ENCODE data around the gene PRR16.

Gene PRR16

DNA sequence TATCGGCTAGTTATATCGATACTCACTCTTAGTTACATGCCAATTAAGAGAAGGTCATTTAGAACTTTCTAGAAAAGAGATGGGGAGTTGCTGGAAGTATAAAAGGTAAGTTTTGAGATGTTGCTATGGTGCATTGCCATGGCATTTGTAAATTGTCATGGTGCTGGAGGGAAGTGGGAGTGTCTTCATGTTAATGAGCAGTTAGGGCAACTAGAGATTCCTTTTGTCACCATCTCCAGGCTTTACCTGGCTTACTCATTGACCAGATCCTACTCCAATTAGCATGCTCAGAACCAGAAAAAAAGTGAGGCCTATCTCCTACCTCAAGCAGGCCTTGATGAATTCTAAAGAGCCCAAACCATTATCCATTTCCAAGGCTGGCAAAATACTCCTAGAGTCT, 82.8 kb downstream of the PRR16 start:
- H3K4me3 ChIP-seq (ENCODE audit: low read depth, low read length) = no peak overlapping the region
- no peak for DNase-seq (ENCODE audit: low read depth)

GRCh38 chr5:120550358-120550757, 86.3 kb downstream of the PRR16 start:
- H3K4me3 ChIP-seq (ENCODE audit: low read depth, low read length) = no peak overlapping the region
- no peak for DNase-seq (ENCODE audit: low read depth)

DNA sequence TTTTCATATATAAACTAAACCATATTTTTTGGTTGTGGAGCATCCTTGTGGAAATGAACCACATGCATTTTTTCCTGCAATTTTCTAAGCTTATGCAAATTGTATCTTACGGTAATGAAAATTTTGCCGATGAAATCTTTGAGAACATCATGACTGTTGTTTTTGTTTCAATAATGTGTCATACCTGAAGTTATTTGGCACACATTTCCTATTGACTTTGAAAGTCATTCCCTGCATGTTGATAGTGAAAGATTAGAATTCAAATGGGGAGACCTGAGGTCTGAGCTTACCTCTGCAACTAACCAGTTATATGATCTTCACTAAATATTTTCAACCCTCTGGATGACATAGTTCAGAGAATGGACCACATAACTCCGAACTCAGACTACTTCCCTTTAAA, 88.5 kb downstream of the PRR16 start:
- H3K4me3 ChIP-seq (ENCODE audit: low read depth, low read length) = no peak overlapping the region
- no peak for DNase-seq (ENCODE audit: low read depth)

GRCh38 chr5:120555345-120555744, 91.2 kb downstream of the PRR16 start:
- no peak for DNase-seq (ENCODE audit: low read depth)
- H3K4me3 ChIP-seq (ENCODE audit: low read depth, low read length) = no peak overlapping the region

DNA sequence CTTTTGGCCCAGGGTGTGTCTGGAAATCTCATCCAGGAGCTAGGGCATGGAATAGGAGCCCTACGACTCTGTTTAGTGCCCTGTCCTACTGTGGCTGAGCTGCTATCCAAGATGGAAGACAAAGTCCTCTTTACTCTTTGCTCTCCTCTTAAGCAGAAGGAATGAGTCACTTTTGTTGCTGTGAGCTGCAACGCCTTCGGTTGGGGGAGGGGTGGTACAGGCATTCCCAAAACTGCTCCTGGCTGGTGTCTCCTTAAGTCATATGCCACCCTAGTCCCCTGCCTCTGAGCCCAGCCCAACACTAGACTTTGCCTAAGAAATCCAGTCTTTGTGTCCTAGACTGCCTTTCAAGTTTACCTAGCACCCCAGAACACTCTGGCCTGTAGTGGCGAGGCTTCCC, 99.9 kb downstream of the PRR16 start:
- DNase-seq (ENCODE audit: low read depth) = no peak
- no peak overlapping the region for H3K4me3 ChIP-seq (ENCODE audit: low read depth, low read length)

DNA sequence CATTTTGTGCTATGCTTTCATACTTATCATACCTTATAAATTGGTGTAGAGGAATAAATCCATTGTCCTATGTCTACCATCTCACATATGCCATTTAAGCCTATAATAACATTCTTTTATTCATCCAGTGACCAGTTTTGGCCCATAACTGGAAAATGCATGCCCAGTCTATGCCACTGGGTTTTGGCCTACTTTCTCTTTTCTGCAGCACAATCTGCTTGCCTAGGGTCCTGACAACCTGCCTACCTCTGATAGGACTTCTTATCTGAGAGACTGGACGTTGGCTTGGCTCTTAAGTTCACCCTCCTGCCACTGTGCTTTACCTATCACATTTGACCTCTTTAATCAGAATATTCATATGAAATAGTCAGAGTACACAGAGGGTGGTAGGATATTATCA, 103.0 kb downstream of the PRR16 start:
- no peak for DNase-seq (ENCODE audit: low read depth)
- no peak overlapping the region for H3K4me3 ChIP-seq (ENCODE audit: low read depth, low read length)

DNA sequence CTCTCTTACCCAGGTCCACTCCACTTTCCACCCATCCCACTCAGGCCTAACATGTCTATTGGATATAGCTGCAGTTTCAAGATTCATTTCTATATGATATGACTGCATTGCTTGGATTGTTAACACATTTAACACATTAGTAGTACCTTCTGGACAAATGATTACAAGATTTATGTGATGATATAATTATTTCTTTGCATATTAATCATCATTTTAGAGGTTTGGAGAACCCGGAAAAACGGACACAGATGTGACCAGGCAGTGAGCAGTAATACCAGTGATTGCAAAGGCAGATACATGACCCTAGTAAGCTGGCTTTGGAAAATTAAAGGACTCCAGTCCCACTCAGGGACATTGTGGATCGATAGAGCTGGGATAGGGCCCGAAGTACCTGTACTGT, 103.8 kb downstream of the PRR16 start:
- DNase-seq (ENCODE audit: low read depth) = no peak
- H3K4me3 ChIP-seq (ENCODE audit: low read depth, low read length) = no peak overlapping the region

DNA sequence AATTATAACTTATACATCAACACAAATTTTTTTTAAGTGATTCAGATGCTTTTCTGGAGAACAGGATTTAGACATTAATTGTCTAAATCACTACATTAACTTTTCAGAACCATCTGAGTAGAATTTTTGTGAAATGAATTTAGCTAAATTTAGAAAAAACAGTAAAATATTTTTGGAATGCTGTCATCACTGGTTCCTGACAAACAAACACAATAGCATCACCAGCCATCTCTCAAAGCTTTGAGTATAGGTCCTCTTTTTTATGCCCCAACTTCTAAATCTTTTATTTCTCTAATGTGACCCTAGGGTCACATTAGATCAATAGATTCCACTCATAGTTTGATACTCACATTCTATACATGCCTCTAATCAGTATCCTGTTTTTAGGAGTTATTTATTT, 104.6 kb downstream of the PRR16 start:
- no peak overlapping the region for H3K4me3 ChIP-seq (ENCODE audit: low read depth, low read length)
- DNase-seq (ENCODE audit: low read depth) = no peak

- no peak overlapping the region for H3K4me3 ChIP-seq (ENCODE audit: low read depth, low read length)
- DNase-seq (ENCODE audit: low read depth) = no peak
These were observed 112.5 kb downstream of the PRR16 start for GRCh38 chr5:120576588-120576987.

- no peak overlapping the region for H3K4me3 ChIP-seq (ENCODE audit: low read depth, low read length)
- DNase-seq (ENCODE audit: low read depth) = no peak
These were observed 118.5 kb downstream of the PRR16 start for GRCh38 chr5:120582635-120583034.

DNA sequence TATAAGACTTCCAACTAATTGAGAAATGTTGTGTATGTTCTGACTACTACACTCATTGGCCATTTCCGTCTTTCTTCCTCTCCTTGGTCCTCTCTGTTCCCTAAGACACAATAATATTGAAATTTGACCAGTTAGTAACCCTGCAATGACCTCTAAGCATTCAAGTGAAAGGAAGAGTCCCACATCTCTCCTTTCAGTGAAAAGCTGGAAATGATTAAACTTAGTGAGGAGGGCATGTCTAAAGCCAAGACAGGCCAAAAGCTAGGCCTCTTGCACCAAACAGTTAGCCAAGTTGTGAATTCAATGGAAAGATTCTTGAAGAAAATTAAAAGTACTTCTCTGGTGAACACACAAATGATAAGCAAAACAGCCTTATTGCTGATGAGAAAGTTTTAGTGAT, 122.5 kb downstream of the PRR16 start:
- DNase-seq (ENCODE audit: low read depth) = no peak
- H3K4me3 ChIP-seq (ENCODE audit: low read depth, low read length) = no peak overlapping the region

- no peak overlapping the region for H3K4me3 ChIP-seq (ENCODE audit: low read depth, low read length)
- DNase-seq (ENCODE audit: low read depth) = no peak
These were observed 127.8 kb downstream of the PRR16 start for GRCh38 chr5:120591911-120592310.

DNA sequence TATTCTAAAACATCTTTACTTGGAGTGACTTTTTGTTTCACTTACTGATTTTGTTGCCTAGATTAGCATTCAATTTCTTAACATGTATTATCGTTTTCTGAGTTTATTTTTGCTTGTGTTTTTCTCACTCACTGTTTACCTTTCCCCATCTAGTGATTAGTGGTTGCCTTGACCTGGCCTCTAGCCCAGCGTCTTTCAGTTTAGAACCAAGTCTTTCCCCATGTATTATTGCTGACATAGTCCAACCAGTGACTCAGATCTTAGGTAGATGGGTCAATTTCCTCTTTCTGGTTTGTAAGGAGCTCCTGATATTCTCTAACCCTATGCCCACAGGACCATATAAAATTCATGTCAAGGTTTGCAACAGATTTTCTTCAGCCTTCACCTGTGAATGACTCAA, 135.5 kb downstream of the PRR16 start:
- peak; percentile 69 for DNase-seq (ENCODE audit: low read depth)
- H3K4me3 ChIP-seq (ENCODE audit: low read depth, low read length) = no peak overlapping the region

DNA sequence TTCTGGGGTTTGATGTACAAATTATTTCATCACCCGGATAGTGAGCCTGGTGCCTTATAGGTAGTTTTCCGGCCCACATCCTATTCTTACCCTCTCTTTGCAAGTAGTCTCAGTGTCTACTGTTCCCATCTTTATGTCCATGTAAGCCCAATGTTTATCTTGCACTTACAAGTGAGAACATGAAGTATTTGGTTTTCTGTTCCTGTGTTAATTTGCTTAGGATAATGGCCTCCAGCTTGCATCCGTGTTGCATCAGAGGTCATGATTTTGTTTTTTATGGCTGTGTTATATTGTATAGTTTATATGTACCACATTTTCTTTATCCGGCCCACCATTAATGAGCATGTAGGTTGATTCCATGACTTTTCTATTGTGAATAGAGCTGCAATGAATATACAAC, 136.5 kb downstream of the PRR16 start:
- no peak overlapping the region for H3K4me3 ChIP-seq (ENCODE audit: low read depth, low read length)
- no peak for DNase-seq (ENCODE audit: low read depth)

DNA sequence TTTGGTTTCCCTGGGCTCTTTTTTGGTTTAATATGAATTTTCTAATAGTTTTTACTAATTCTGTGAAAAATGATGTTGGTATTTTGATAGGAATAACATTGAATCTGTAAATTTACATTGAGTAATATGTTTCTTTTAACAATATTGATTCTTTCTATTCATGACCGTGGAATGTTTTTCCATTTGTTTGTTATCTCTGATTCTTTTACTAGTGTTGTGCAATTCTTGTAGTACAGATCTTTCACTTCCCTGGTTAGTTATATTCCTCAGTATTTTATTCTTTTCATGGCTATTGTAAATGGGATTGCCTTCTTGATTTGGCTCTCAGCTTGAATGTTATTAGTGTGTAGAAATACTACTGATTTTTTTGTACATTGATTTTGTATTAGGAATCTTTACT, 137.9 kb downstream of the PRR16 start:
- no peak for DNase-seq (ENCODE audit: low read depth)
- H3K4me3 ChIP-seq (ENCODE audit: low read depth, low read length) = no peak overlapping the region

GRCh38 chr5:120604884-120605283, 140.8 kb downstream of the PRR16 start:
- no peak overlapping the region for H3K4me3 ChIP-seq (ENCODE audit: low read depth, low read length)
- DNase-seq (ENCODE audit: low read depth) = peak; percentile 73

DNA sequence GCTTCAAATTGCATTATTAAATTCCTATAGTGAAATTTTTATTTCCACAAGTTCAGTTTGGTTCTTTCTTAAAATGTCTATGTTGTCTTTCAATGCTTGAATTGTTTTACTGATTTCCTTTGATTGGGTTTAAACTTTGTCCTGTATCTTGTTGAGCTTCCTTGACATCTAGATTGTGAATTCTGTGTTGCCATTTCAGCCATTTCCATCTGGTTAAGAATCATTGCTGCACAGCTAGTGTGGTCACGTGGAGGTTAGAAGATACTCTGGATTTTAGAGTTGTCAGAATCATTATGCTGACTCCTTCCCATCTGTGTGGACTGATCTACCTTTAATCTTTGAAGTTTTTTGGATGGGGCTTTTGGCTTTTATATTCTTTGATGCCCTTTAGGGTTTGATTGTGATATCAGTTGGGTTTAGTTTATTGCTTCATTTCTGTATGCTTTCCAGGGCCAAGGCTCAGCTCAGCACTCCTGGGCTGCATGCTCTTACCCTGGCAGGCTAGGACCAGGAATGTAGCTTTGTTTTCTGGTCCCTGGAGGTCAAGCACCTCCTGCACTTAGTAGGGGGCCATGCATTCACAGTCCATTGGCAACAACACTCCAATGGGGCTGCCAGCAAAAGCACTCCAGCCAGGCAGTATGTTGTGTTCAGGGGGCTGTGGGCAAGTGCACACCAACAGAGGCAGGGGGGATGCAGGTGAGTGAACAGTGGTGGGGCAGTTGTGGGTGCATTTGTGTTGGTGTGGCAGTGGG, 141.4 kb downstream of the PRR16 start:
- no peak for DNase-seq (ENCODE audit: low read depth)

GRCh38 chr5:120609570-120609969, 145.5 kb downstream of the PRR16 start:
- DNase-seq (ENCODE audit: low read depth) = no peak
- no peak overlapping the region for H3K4me3 ChIP-seq (ENCODE audit: low read depth, low read length)

More for the DNA sequence above, 141.4 kb downstream of the PRR16 start:
- H3K4me3 ChIP-seq (ENCODE audit: low read depth, low read length) = no peak overlapping the region

DNA sequence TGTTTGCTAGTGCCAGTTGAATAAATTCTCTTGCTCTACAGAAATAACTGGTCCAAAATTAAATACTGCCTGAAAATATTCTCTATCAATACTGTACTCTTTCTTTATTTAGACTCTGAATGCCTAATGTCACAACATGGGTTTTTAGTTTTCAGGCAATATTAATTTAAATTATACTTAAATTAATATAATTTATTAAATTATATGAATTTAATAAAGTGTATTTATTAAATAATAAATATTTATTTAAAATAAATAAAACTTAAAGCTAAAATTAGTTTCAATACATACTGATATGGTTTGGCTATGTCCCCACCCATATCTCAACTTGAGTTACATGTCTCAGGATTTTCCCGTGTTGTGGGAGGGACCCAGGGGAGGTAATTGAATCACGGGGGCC, 146.0 kb downstream of the PRR16 start:
- no peak overlapping the region for H3K4me3 ChIP-seq (ENCODE audit: low read depth, low read length)
- no peak for DNase-seq (ENCODE audit: low read depth)

- no peak for DNase-seq (ENCODE audit: low read depth)
- H3K4me3 ChIP-seq (ENCODE audit: low read depth, low read length) = no peak overlapping the region
These were observed 149.6 kb downstream of the PRR16 start for GRCh38 chr5:120613729-120614128.

DNA sequence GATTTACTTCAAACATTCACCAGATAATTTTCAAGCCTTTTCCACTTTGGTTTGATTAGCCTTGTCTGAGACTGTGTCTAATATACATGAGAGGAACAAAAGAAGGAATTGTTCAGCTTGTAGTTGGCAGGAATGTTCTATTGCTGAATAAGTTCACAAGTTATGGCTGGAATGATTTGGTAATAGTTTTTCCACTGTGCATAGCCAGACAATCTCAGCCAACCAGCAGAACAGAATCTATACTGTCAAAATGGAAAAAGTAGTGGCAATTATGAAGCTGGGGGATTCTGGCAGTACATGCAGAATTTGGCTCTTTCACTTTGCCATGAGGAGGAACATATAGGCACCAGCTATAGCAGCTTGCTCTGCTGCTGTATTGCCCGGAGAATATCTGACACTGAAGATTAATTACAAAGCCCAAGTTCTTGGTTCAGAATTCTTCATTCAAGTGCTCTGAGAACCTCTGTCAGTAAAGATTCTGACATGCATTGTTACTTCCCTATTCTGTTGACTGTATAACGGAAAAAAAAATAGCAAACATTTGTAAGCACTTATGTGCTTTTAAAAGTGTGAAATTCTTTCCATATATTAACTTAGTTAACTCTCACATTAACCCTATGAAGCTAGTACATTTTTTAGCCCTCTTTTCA, 150.6 kb downstream of the PRR16 start:
- no peak overlapping the region for H3K4me3 ChIP-seq (ENCODE audit: low read depth, low read length)
- DNase-seq (ENCODE audit: low read depth) = no peak

All from skeletal muscle cell (primary cell).